ENCODE results near the gene TENM4.

DNA sequence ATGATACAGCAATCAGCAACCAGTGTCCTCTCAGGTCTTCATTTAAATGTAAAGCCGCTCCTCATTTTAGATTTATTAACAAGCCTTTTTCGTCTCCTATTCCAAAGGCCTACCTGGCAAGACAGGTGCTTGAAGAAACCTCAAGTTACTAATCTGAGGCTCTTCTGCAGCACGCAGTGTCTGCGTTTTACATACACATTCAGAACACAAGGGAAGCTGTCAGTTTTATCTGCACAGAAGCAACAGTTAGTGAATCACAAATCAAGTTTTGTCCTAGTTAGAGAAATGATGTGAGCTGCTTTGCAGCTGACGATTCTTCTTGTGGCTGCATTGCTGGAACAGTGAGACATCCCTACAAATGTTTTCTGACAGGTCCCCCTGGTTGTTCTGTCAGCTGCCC is 557.3 kb downstream of the TENM4 start:
- TF ChIP-seq POLR2AphosphoS5 (IDR thresholded peaks at IDR 0.05; ENCODE audit: low read depth, low read length) = no peak
- TF ChIP-seq, protein P1, sequence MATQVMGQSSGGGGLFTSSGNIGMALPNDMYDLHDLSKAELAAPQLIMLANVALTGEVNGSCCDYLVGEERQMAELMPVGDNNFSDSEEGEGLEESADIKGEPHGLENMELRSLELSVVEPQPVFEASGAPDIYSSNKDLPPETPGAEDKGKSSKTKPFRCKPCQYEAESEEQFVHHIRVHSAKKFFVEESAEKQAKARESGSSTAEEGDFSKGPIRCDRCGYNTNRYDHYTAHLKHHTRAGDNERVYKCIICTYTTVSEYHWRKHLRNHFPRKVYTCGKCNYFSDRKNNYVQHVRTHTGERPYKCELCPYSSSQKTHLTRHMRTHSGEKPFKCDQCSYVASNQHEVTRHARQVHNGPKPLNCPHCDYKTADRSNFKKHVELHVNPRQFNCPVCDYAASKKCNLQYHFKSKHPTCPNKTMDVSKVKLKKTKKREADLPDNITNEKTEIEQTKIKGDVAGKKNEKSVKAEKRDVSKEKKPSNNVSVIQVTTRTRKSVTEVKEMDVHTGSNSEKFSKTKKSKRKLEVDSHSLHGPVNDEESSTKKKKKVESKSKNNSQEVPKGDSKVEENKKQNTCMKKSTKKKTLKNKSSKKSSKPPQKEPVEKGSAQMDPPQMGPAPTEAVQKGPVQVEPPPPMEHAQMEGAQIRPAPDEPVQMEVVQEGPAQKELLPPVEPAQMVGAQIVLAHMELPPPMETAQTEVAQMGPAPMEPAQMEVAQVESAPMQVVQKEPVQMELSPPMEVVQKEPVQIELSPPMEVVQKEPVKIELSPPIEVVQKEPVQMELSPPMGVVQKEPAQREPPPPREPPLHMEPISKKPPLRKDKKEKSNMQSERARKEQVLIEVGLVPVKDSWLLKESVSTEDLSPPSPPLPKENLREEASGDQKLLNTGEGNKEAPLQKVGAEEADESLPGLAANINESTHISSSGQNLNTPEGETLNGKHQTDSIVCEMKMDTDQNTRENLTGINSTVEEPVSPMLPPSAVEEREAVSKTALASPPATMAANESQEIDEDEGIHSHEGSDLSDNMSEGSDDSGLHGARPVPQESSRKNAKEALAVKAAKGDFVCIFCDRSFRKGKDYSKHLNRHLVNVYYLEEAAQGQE (IDR thresholded peaks at IDR 0.05; ENCODE audit: insufficient read depth in 1 of 2, low read depth in 2 of 2, low read length in 2 of 2) = no peak
- no peak for TF ChIP-seq TAF1 (IDR thresholded peaks at IDR 0.05; ENCODE audit: borderline replicate concordance, insufficient read depth, low read length)
- no peak for TF ChIP-seq FOXP2 (optimal IDR thresholded peaks at IDR 0.05; ENCODE audit: borderline replicate concordance, extremely low read depth, extremely low read length, insufficient read depth)
